ENCODE measurements around the gene NHS. TPM values are rescaled to one million over a fixed set of nuclear protein-coding genes. Genes with fewer than 3 reads are reported as not detected.

The NHS gene
- total RNA-seq, 4 donors from 2014 or later, result 4.6 to 9.9 (median 7.2) TPM

DNA sequence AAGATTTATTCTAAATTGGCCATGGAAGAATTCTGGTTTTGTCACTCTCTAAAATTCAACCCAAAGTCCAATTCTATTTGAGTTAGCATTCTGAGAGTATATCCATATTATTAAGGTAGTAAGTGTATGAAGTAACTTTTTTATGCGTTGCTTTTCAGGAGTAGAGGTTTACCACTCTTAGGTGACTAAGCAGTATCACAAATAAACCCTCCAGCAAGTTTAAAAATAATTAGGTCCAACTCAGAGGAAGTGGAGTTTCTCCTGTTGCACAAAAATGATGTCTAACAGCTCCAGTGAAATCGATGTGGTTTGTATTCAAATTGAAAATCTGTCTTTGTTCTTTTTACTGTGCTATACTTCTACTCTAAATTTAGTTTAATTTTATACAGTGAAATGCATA, 368.9 kb downstream of the NHS start:
- no peak for DNase-seq (ENCODE audit: low spot score in 2 of 2)
- Histone ChIP-seq H3K36me3 (no peaks in the 10 kb centered on the region), H3K4me1 (peaks cover 3% of the 10 kb centered on the region), H3K4me3 (no peak overlapping the region), H3K9me3 (no peaks in the 10 kb centered on the region), H3K27ac (no peak overlapping the region), H3K27me3 (no peaks in the 10 kb centered on the region)
- TF ChIP-seq, protein P1, sequence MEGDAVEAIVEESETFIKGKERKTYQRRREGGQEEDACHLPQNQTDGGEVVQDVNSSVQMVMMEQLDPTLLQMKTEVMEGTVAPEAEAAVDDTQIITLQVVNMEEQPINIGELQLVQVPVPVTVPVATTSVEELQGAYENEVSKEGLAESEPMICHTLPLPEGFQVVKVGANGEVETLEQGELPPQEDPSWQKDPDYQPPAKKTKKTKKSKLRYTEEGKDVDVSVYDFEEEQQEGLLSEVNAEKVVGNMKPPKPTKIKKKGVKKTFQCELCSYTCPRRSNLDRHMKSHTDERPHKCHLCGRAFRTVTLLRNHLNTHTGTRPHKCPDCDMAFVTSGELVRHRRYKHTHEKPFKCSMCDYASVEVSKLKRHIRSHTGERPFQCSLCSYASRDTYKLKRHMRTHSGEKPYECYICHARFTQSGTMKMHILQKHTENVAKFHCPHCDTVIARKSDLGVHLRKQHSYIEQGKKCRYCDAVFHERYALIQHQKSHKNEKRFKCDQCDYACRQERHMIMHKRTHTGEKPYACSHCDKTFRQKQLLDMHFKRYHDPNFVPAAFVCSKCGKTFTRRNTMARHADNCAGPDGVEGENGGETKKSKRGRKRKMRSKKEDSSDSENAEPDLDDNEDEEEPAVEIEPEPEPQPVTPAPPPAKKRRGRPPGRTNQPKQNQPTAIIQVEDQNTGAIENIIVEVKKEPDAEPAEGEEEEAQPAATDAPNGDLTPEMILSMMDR (IDR thresholded peaks at IDR 0.05), result no peak
- TF ChIP-seq EP300 (IDR thresholded peaks at IDR 0.05), result no peak
- no peak for TF ChIP-seq POLR2A (IDR thresholded peaks at IDR 0.05)
- TF ChIP-seq POLR2AphosphoS5 (IDR thresholded peaks at IDR 0.05), result no peak
- 33% methylated on average over 2 of the region's 2 CpGs for WGBS

DNA sequence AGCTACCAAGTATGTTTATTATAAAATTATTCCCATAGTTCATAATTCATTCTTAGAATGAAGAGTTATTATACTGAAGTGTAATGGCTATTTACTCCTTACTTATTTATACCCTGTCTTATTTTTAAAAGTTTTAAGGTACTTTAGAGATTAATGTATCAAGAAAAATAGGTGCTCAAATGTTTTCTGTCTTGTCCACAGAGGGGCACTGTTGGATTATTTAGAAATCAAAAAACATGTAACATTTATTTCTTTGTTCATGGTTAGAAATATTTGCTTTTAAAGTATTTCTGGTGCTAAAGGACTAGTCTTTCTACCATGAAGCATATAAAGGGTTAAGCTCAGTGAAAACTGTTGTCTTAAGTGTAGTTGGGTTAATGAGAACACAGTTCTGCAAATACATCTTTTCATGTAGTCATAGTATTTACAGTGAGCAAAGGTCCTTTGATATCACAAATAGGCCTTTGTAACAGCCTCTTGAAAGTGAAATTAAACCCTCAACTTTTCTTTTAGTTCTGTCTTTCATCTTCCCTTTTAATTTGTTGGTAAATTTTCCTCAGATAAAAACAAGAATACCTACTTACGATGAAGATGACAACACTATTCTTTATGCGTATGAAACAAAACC, 370.0 kb downstream of the NHS start:
- H3K4me3 ChIP-seq, result no peak overlapping the region
- no peak for DNase-seq (ENCODE audit: low spot score in 2 of 2)
- no peaks in the 10 kb centered on the region for H3K4me1 ChIP-seq
- no peaks in the 10 kb centered on the region for H3K9me3 ChIP-seq
- 88% methylated on average over 2 of the region's 2 CpGs for WGBS
- H3K27me3 ChIP-seq, result no peaks in the 10 kb centered on the region
- TF ChIP-seq, protein P1 (IDR thresholded peaks at IDR 0.05), result no peak
- TF ChIP-seq POLR2AphosphoS5 (IDR thresholded peaks at IDR 0.05), result no peak
- TF ChIP-seq POLR2A (IDR thresholded peaks at IDR 0.05), result no peak
- TF ChIP-seq EP300 (IDR thresholded peaks at IDR 0.05), result no peak
- peaks cover 3% of the 10 kb centered on the region for H3K36me3 ChIP-seq
- H3K27ac ChIP-seq, result no peak overlapping the region

DNA sequence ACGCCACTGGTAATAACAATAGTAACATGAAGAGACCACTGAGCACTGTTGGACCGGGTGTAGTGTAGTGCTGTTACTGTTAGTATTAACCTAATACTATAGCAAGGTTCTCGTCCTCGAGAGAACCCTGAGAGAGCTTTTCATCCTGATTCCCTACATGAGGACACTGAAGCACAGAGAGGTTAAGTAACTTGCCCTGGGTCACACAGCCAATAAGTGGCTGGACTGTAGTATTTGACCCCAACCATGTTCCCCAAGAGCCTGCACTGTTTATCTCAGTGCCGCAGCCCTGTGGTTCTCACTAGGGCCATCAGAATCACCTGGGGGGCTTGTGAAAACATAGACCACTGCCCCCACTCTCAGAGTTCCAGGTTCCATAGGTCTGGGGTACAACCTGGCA, 372.7 kb downstream of the NHS start:
- Histone ChIP-seq H3K4me1 (no peaks in the 10 kb centered on the region), H3K9me3 (no peaks in the 10 kb centered on the region), H3K27me3 (no peaks in the 10 kb centered on the region), H3K4me3 (no peak overlapping the region), H3K27ac (no peak overlapping the region), H3K36me3 (peaks cover 7% of the 10 kb centered on the region)
- DNase-seq (ENCODE audit: low spot score in 2 of 2), result no peak
- 75% methylated on average over 5 of the region's 5 CpGs for WGBS
- TF ChIP-seq POLR2A (IDR thresholded peaks at IDR 0.05), result no peak
- no peak for TF ChIP-seq POLR2AphosphoS5 (IDR thresholded peaks at IDR 0.05)
- TF ChIP-seq, protein P1 (IDR thresholded peaks at IDR 0.05), result no peak
- no peak for TF ChIP-seq EP300 (IDR thresholded peaks at IDR 0.05)

DNA sequence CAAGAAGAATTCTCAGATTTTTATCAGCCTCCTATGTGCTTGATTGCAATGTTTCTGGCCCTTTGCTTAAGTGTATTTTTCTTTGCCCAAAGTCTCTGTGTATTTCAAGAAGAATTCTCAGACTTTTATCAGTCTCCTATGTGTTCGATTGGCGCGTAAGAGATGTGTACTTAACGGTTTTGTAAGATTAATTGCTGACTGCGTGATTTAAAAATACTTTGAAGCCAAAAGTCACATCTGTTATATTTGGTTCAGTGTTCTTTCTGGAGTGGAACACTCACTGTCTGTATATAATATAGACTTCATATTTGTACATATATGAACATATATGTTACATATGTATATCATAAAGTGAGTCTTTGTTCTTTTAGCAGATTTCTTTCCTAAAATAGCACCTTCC, 373.7 kb downstream of the NHS start:
- H3K27ac ChIP-seq, result no peak overlapping the region
- DNase-seq (ENCODE audit: low spot score in 2 of 2), result no peak
- no peaks in the 10 kb centered on the region for H3K27me3 ChIP-seq
- no peak overlapping the region for H3K4me3 ChIP-seq
- H3K36me3 ChIP-seq, result peaks cover 7% of the 10 kb centered on the region
- 81% methylated on average over 5 of the region's 5 CpGs for WGBS
- TF ChIP-seq POLR2AphosphoS5 (IDR thresholded peaks at IDR 0.05) (no peak), POLR2A (IDR thresholded peaks at IDR 0.05) (no peak), EP300 (IDR thresholded peaks at IDR 0.05) (no peak)
- TF ChIP-seq, protein P1 (IDR thresholded peaks at IDR 0.05), result no peak
- H3K4me1 ChIP-seq, result no peaks in the 10 kb centered on the region
- H3K9me3 ChIP-seq, result no peaks in the 10 kb centered on the region

DNA sequence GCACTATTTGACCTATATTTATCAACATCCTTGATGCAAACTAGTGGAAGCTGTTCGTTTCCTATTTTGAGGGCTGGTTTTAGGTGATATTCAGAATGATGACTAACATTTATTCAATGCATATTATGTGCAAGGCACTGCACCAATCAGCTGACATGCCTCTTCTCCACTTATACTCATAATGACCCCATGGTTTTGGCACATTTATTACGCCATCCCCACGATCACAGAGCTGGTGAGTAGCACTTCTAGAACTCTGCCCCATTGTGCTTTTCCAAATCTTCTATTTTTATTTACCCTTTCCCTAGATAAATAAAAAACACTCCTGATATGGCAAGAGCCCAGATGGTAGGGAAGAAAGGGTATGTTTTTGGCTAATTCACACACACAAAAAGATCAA, 375.4 kb downstream of the NHS start:
- DNase-seq (ENCODE audit: low spot score in 2 of 2), result no peak
- Histone ChIP-seq H3K27ac (no peak overlapping the region), H3K4me1 (no peaks in the 10 kb centered on the region), H3K27me3 (no peaks in the 10 kb centered on the region), H3K36me3 (peaks cover 7% of the 10 kb centered on the region), H3K9me3 (no peaks in the 10 kb centered on the region), H3K4me3 (no peak overlapping the region)
- WGBS, result 76% methylated on average over 3 of the region's 3 CpGs
- TF ChIP-seq POLR2AphosphoS5 (IDR thresholded peaks at IDR 0.05), result no peak
- no peak for TF ChIP-seq EP300 (IDR thresholded peaks at IDR 0.05)
- no peak for TF ChIP-seq POLR2A (IDR thresholded peaks at IDR 0.05)
- TF ChIP-seq, protein P1 (IDR thresholded peaks at IDR 0.05), result no peak
